ENCODE results near the gene PRKAA1.
A peak's percentile ranks its signal among the peaks of the same experiment; 100 is the strongest.

Gene PRKAA1

GRCh38 chr5:40834391-40834848 lies 36.2 kb upstream of the PRKAA1 start:
- no peak for FAIRE-seq
- no peak for DNase-seq (ENCODE audit: insufficient read length, low spot score)
- TF ChIP-seq POLR2AphosphoS5 (IDR thresholded peaks at IDR 0.05; ENCODE audit: low read depth, low read length) (no peak), POU2F2 (IDR thresholded peaks at IDR 0.05; ENCODE audit: low read depth, low read length) (no peak), PAX5 (IDR thresholded peaks at IDR 0.05; ENCODE audit: insufficient read depth, low read length, severe bottlenecking) (no peak), SPI1 (IDR thresholded peaks at IDR 0.05; ENCODE audit: low read depth, low read length) (no peak), TAF1 (IDR thresholded peaks at IDR 0.05; ENCODE audit: low read depth, low read length) (no peak), POLR2A (IDR thresholded peaks at IDR 0.05; ENCODE audit: low read depth, low read length) (no peak)

DNA sequence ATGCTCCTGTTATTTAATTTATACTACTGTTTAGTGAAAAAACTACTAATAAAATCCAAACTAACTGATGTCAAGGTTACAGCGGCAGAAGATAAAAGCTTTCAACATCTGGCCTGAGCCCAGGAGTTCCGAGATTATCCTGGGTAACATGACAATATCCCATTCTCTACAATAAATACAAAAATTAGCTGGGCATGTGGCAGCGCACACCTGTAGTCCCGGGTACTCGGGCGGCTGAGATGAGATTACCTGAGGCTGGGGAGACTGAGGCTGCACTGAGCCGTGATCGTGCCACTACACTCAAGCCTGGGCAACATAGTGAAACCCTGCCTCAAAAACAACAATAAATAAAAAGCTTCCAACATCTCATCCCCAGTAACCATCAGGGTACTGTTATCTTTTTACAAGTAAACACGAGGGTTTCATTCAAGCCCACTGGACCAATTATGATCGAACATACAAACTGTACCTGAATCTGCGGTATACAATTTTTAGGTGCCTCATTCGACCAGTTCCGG lies 35.6 kb upstream of the PRKAA1 start:
- DNase-seq (ENCODE audit: insufficient read length, low spot score) (no peak), FAIRE-seq (no peak)
- TF ChIP-seq POLR2A (IDR thresholded peaks at IDR 0.05; ENCODE audit: low read depth, low read length): no peak

DNA sequence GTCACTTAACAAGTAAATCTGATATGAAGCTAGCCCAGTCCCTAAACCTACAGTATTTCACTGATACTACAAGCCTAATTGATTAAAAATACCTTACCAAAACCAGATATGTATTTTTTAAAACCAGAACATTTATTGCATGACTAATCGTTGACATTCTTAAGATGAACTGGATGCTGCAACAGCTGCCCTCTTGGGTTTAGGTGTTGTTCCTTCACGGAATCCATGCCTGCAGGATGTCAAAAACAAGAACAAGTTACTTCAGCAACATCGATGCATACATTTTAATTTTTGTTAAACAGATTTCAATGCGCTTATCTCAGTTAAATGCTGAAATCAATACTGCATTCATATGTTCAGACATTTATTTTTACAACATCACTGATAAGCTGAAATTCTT lies 34.2 kb upstream of the PRKAA1 start:
- TF ChIP-seq TAF1 (IDR thresholded peaks at IDR 0.05; ENCODE audit: low read depth, low read length) (no peak), POLR2A (IDR thresholded peaks at IDR 0.05; ENCODE audit: low read depth, low read length) (no peak), PAX5 (IDR thresholded peaks at IDR 0.05; ENCODE audit: insufficient read depth, low read length, severe bottlenecking) (no peak), POLR2AphosphoS5 (IDR thresholded peaks at IDR 0.05; ENCODE audit: low read depth, low read length) (no peak), POU2F2 (IDR thresholded peaks at IDR 0.05; ENCODE audit: low read depth, low read length) (no peak), SPI1 (IDR thresholded peaks at IDR 0.05; ENCODE audit: low read depth, low read length) (no peak)
- no peak for FAIRE-seq
- no peak for DNase-seq (ENCODE audit: insufficient read length, low spot score)

- no peak for TF ChIP-seq PAX5 (IDR thresholded peaks at IDR 0.05; ENCODE audit: insufficient read depth, low read length, severe bottlenecking)
- TF ChIP-seq POLR2A (IDR thresholded peaks at IDR 0.05; ENCODE audit: low read depth, low read length): 0 out of 2 replicates have a peak, but pooled peaks have one; percentile 28
- no peak; the same call in 1 of the 2 replicates for TF ChIP-seq POLR2AphosphoS5 (IDR thresholded peaks at IDR 0.05; ENCODE audit: low read depth, low read length)
- FAIRE-seq (no peak), DNase-seq (ENCODE audit: insufficient read length, low spot score) (no peak)
These were observed 33.4 kb upstream of the PRKAA1 start for GRCh38 chr5:40831346-40832210.

GRCh38 chr5:40829748-40830533 lies 31.8 kb upstream of the PRKAA1 start:
- no peak for FAIRE-seq
- no peak for DNase-seq (ENCODE audit: insufficient read length, low spot score)
- no peak for TF ChIP-seq POU2F2 (IDR thresholded peaks at IDR 0.05; ENCODE audit: low read depth, low read length)
- no peak for TF ChIP-seq POLR2A (IDR thresholded peaks at IDR 0.05; ENCODE audit: low read depth, low read length)
- no peak for TF ChIP-seq PAX5 (IDR thresholded peaks at IDR 0.05; ENCODE audit: insufficient read depth, low read length, severe bottlenecking)
- TF ChIP-seq TAF1 (IDR thresholded peaks at IDR 0.05; ENCODE audit: low read depth, low read length): no peak
- TF ChIP-seq SPI1 (IDR thresholded peaks at IDR 0.05; ENCODE audit: low read depth, low read length): no peak

- DNase-seq (ENCODE audit: insufficient read length, low spot score): no peak
- TF ChIP-seq PAX5 (IDR thresholded peaks at IDR 0.05; ENCODE audit: insufficient read depth, low read length, severe bottlenecking) (no peak), TAF1 (IDR thresholded peaks at IDR 0.05; ENCODE audit: low read depth, low read length) (0 out of 2 replicates have a peak, but pooled peaks have one; percentile 13), POLR2AphosphoS5 (IDR thresholded peaks at IDR 0.05; ENCODE audit: low read depth, low read length) (peak; percentile 82)
These were observed 30.8 kb upstream of the PRKAA1 start for GRCh38 chr5:40828690-40829661.

DNA sequence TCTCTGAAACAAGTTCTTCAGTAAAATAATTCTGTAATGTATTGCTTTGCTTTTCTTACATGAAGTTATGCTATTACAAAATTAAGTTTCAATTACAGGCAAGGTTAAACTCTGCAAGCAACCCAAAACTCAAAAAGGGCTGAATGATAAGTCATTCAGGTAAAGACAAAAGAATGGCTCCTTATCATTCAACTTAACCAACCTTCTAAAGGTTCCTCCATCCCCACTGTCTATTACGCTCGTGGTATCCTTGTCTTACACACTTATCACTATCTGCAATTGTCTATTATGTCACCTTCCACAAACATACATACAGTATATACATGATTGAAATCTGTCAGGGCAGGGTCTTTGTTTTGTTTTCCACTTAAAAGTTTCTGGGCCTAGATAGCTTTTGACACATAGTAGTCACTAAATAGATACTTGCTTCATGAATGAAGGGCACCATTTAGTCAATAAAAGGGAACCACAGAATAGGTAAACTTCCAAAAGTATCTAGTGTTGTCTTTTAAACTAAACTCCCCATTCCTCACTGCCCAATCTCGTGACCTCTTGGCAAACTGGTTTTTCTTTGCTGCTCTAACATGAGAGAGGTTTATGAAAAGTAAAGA lies 30.0 kb upstream of the PRKAA1 start:
- DNase-seq (ENCODE audit: insufficient read length, low spot score) (no peak), FAIRE-seq (no peak)
- TF ChIP-seq POLR2A (IDR thresholded peaks at IDR 0.05; ENCODE audit: low read depth, low read length) (peak; percentile 62; the same call in 1 of the 2 replicates), PAX5 (IDR thresholded peaks at IDR 0.05; ENCODE audit: insufficient read depth, low read length, severe bottlenecking) (no peak)

More at GRCh38 chr5:40828690-40829661, 30.8 kb upstream of the PRKAA1 start:
- no peak for FAIRE-seq

DNA sequence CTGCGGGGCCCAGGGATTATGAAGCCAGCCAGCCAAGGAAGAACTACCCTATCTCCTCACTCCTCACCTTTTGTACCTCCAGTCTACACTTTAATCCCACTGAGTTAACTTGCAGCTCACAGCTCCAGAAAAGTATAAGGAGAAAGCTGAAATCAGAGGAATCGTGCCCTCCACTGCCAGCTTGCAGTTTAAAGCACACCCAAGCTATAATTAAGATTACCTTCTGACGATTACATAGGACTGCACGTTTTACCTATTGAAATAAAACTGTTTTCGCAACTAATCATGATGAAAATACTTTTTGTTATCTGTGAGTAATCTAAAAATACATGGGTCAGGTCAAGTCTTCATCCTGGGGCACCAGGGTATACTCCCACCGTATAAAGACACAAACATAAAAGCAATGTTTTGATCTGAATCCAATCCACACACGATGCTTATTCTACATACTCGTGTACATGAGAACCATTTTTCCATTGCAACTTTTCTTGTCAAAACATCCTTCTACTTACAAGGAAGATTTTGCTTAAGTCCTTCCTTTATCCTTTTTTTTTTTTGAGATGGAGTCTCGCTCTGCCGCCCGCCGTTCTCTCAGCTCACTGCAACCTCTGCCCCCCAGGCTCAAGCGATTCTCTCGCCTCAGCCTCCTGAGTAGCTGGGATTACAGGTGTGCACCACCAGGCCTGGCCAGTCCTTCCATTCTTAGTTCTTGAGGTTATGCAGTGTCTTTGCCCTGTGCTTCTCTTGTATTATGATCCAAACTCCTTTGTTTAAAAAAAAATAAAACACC lies 29.2 kb upstream of the PRKAA1 start:
- no peak for TF ChIP-seq POU2F2 (IDR thresholded peaks at IDR 0.05; ENCODE audit: low read depth, low read length)
- no peak for TF ChIP-seq SPI1 (IDR thresholded peaks at IDR 0.05; ENCODE audit: low read depth, low read length)
- peak; percentile 65; the same call in 1 of the 2 replicates for TF ChIP-seq POLR2AphosphoS5 (IDR thresholded peaks at IDR 0.05; ENCODE audit: low read depth, low read length)
- peak; percentile 68 for TF ChIP-seq POLR2A (IDR thresholded peaks at IDR 0.05; ENCODE audit: low read depth, low read length)
- TF ChIP-seq TAF1 (IDR thresholded peaks at IDR 0.05; ENCODE audit: low read depth, low read length): no peak
- no peak for TF ChIP-seq PAX5 (IDR thresholded peaks at IDR 0.05; ENCODE audit: insufficient read depth, low read length, severe bottlenecking)
- DNase-seq (ENCODE audit: insufficient read length, low spot score): no peak
- no peak for FAIRE-seq
